SK-MEL-5 (cell line): ENCODE measurements around the gene CYB561D2. TPM values are rescaled to one million over a fixed set of nuclear protein-coding genes. Genes with fewer than 3 reads are reported as not detected.

Experiments used
- DNase-seq: peaks from one replicate; pipeline ENCODE4 v3.0.0-alpha.2; 2016; ENCODE audit warnings: low read depth, low spot score
- in situ Hi-C: cut with HindIII; loops from 2 replicates; pipeline ENCODE4 v1.10.0; 2016; ENCODE audit warnings: low sequenced_read_pairs, high pct_unique_total_duplicates, low pct_unique_long_range_greater_than_20kb
- total RNA-seq: library from RNA; depleted of rRNA; stranded (reverse); fragments of >200 nt; shearing (Covaris generic); gene quantifications from 2 replicates; pipeline ENCODE4 v1.2.3, GENCODE V29; 2014; rRNA removed

The CYB561D2 gene
- total RNA-seq, 1 experiment from 2014 or later, result 31.6 TPM

DNA sequence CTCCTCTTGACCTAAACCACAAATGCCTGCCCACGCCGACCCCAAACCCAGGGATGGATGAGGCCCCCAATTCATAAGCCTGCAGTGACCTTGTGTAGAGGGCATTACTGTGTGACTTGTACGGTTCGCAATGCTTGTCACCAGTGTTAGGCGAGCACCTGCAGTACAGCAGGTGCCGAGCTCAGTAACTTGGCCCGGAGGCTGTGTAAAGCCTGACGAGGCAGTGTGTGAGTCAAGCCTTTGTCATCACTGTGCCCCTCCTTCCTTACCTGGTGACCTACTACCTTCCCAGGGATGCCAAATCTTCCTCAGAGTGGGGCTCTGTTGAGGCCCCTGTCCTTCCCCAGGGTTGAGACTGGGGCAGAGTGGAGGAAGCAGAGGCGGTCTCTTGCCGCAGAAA is 45.8 kb downstream of the CYB561D2 start:
- in situ Hi-C loops, result no loop called here

DNA sequence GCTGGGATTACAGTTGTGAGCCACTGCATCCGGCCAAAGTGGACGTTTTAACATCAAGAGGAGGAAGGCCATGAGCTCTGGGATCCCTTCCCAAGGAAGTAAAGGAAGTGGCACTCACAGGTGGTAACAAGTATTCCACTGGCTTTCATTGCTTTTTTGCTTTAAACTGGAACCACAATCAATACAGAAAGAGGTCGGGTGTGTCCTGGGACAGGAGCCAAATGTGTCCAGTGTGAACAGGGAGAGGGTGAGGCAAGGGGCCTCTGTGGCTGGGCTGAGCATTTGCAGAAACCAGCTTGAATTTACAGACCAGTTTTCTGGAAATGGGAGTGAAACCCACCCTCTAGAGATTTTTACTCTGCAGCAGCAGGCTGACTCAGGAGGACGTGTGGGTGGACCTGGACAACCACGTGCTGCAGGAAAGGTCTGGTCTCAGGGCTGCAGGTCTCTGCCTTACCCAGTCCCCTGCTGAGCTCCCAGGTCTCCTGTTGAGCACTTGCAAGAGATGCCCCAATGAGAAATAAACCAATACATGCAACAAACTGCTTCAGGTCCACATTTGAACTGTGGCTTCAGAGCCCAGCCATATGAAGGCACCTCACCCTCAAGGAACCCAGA is 51.4 kb downstream of the CYB561D2 start:
- no peak for DNase-seq
- in situ Hi-C loops, result no loop called here

More for the DNA sequence above, 45.8 kb downstream of the CYB561D2 start:
- DNase-seq, result no peak

Other genes with a start within 250 kb of the CYB561D2 start
- gene SEMA3F, start 195.5 kb upstream of the CYB561D2 start, total RNA-seq, result 1.5 and 2.5 TPM in 2 replicates
- not detected in 2 replicates for gene GNAT1, start 159.3 kb upstream of the CYB561D2 start, total RNA-seq
- 0.13 and 0.42 TPM in 2 replicates for gene SLC38A3, start 145.6 kb upstream of the CYB561D2 start, total RNA-seq
- gene GNAI2, start 114.7 kb upstream of the CYB561D2 start, total RNA-seq, result 73.8 and 77.3 TPM in 2 replicates
- 0.85 and 0.96 TPM in 2 replicates for gene SEMA3B, start 81.7 kb upstream of the CYB561D2 start, total RNA-seq
- not detected in 2 replicates for gene LSMEM2, start 71.8 kb upstream of the CYB561D2 start, total RNA-seq
- gene IFRD2, start 58.4 kb upstream of the CYB561D2 start, total RNA-seq, result 80.5 and 80.7 TPM in 2 replicates
- 4.1 and 5.7 TPM in 2 replicates for gene HYAL3, start 51.5 kb upstream of the CYB561D2 start, total RNA-seq
- gene NAA80, start 51.5 kb upstream of the CYB561D2 start, total RNA-seq, result 4.2 and 4.6 TPM in 2 replicates
- 0.24 and 1.1 TPM in 2 replicates for gene HYAL1, start 47.3 kb upstream of the CYB561D2 start, total RNA-seq
- gene HYAL2, start 28.1 kb upstream of the CYB561D2 start, total RNA-seq, result 78.5 and 86.4 TPM in 2 replicates
- gene TUSC2, start 22.6 kb upstream of the CYB561D2 start, total RNA-seq, result 32.4 and 34.4 TPM in 2 replicates
- 8.3 and 9.3 TPM in 2 replicates for gene RASSF1, start 10.0 kb upstream of the CYB561D2 start, total RNA-seq
- gene ZMYND10, start 5.1 kb upstream of the CYB561D2 start, total RNA-seq, result 0.61 TPM in 1 of 2 replicates, not detected in the other
- gene NPRL2, start 87 bp upstream of the CYB561D2 start, total RNA-seq, result 21.9 and 24.3 TPM in 2 replicates
- gene TMEM115, start 8.7 kb downstream of the CYB561D2 start, total RNA-seq, result 40.8 and 45.5 TPM in 2 replicates
- gene CACNA2D2, start 152.8 kb downstream of the CYB561D2 start, total RNA-seq, result 0.21 and 0.80 TPM in 2 replicates
- gene C3orf18, start 216.9 kb downstream of the CYB561D2 start, total RNA-seq, result 4.0 and 4.2 TPM in 2 replicates
- gene HEMK1, start 218.7 kb downstream of the CYB561D2 start, total RNA-seq, result 17.7 and 18.3 TPM in 2 replicates